Measurements from ENCODE around the gene DNAH14. TPM values are rescaled to one million over a fixed set of nuclear protein-coding genes. Genes with fewer than 3 reads are reported as not detected.

The DNAH14 gene
- total and polyA plus RNA-seq, 2 of the 8 experiments (the other 6 are each of a cell fraction or from before 2014, with no cell fraction given): 8.4 to 40.7 TPM

DNA sequence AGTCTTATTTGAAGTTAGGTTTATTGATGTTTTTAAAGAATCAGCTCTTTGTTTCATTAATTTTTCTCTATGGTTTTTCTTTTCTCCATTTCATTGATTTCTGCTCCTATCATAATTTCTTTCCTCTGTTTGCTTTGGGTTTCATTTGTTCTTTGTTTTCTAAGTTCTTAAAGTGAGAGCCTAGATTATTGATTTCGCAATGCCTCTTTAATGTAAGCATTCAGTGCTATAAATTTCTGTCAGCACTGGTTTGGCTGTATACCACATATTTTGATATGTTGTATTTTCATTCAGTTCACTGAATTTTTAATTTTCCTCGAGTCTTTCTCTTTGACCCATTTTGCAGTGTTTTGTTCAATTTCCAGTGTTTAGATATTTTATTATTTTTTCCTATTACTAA lies 68.7 kb downstream of the DNAH14 start:
- no peaks in the 10 kb centered on the region for H3K23me2 ChIP-seq (ENCODE audit: low read depth, low read length)
- no peak overlapping the region for H4K8ac ChIP-seq (ENCODE audit: extremely low read depth, insufficient read depth, low read length)
- no peak for FAIRE-seq
- H2AFZ ChIP-seq (ENCODE audit: low read length): no peak overlapping the region
- H3K4me3 ChIP-seq (ENCODE audit: extremely low read depth in 1 of 4, insufficient read depth in 2 of 4, low read depth in 3 of 4, low read length in 4 of 4): no peak overlapping the region
- H4K91ac ChIP-seq (replicated peaks; ENCODE audit: insufficient read length, low read length): no peak overlapping the region
- ChIA-PET CTCF (ENCODE audit: partially characterized antibody) (no interaction called here), POLR2A (ENCODE audit: partially characterized antibody) (no interaction called here)
- no peak overlapping the region for H2BK120ac ChIP-seq (replicated peaks; ENCODE audit: low read depth, low read length)
- H2AK5ac ChIP-seq (ENCODE audit: low read depth, low read length): no peak overlapping the region
- H4K5ac ChIP-seq (ENCODE audit: insufficient read length, low read depth, low read length): no peak overlapping the region
- no peaks in the 10 kb centered on the region for H3K27me3 ChIP-seq (replicated peaks in 1 of 4; ENCODE audit: control insufficient read depth in 3 of 4, extremely low read depth in 1 of 4, insufficient read depth in 3 of 4, low read length in 3 of 4)
- no peak overlapping the region for H2BK5ac ChIP-seq (ENCODE audit: low read depth, low read length)
- H3K14ac ChIP-seq (ENCODE audit: insufficient read length): no peak overlapping the region
- 77% methylated on average over 2 of the region's 2 CpGs; no CpG with 5 or more reads in 1 of the 2 experiments for WGBS, 2 experiments (ENCODE audit: extremely low coverage in 1 of 2, insufficient coverage in 1 of 2, insufficient read length in 1 of 2, insufficient replicate concordance in 2 of 2, low coverage in 1 of 2, low lambda C conversion rate in 2 of 2, missing lambda C conversion rate in 1 of 2)
- peak; percentile 51; the same call in 1 of the 2 replicates for TF ChIP-seq CEBPB (IDR thresholded peaks at IDR 0.05; ENCODE audit: low read depth, low read length)
- TF ChIP-seq EZH2 (IDR thresholded peaks at IDR 0.05; ENCODE audit: low read depth, low read length, severe bottlenecking): no peak
- H3K27ac ChIP-seq (ENCODE audit: low read depth, low read length): no peak overlapping the region
- H3K23ac ChIP-seq (ENCODE audit: insufficient read length): no peak overlapping the region
- no peaks in the 10 kb centered on the region for H3K9me3 ChIP-seq (ENCODE audit: insufficient read depth in 2 of 2, low read depth in 1 of 2, low read length in 1 of 2)
- H3K36me3 ChIP-seq (ENCODE audit: control insufficient read depth in 2 of 4, insufficient read depth in 4 of 4, low read length in 3 of 4): no peaks in the 10 kb centered on the region
- no peak overlapping the region for H2BK15ac ChIP-seq (ENCODE audit: low read length)
- H3K4me1 ChIP-seq (replicated peaks in 1 of 4; ENCODE audit: control insufficient read depth in 3 of 4, insufficient read depth in 4 of 4, low read length in 3 of 4): no peaks in the 10 kb centered on the region
- no peaks in the 10 kb centered on the region for H3K79me2 ChIP-seq (ENCODE audit: control insufficient read depth in 1 of 2, insufficient read depth in 2 of 2, low read length in 2 of 2)
- H3K18ac ChIP-seq (ENCODE audit: extremely low read depth, low read length): no peak overlapping the region
- no peak overlapping the region for H3K4ac ChIP-seq (replicated peaks; ENCODE audit: insufficient read length, low read depth, low read length)
- H3K9ac ChIP-seq (replicated peaks in 1 of 4; ENCODE audit: extremely low read depth in 1 of 4, low read depth in 3 of 4, low read length in 3 of 4): no peak overlapping the region
- no peak overlapping the region for H2BK20ac ChIP-seq (ENCODE audit: low read length)
- peaks cover 4% of the 10 kb centered on the region; the same call in 1 of the 2 replicates for H3K79me1 ChIP-seq (ENCODE audit: low read depth, low read length)
- H4K20me1 ChIP-seq (replicated peaks in 1 of 2; ENCODE audit: control insufficient read depth in 1 of 2, insufficient read depth in 2 of 2, low read length in 2 of 2): peaks cover 0 to 2% of the 10 kb centered on the region in 2 experiments
- no peak overlapping the region for H3K56ac ChIP-seq (replicated peaks; ENCODE audit: insufficient read length, low read depth, low read length)
- H3K4me2 ChIP-seq (ENCODE audit: insufficient read depth in 1 of 2, low read depth in 2 of 2, low read length in 2 of 2): no peak overlapping the region
- no peak overlapping the region for H2BK12ac ChIP-seq (ENCODE audit: low read depth, low read length)
- DNase-seq (ENCODE audit: low read depth in 1 of 2, low spot score in 2 of 2): no peak

Data from H1 (cell line).